ENCODE measurements around the gene PAM. TPM values are rescaled to one million over a fixed set of nuclear protein-coding genes. Genes with fewer than 3 reads are reported as not detected.
"Not testable (repeated sequence)": the region's sequence is repeated elsewhere in the genome, so short reads cannot be mapped to it uniquely, and the experiment has no call there.

Gene PAM
- total RNA-seq, 2 donors from 2014 or later, result 69.2 to 124 TPM

- intact Hi-C loops (cut with DNase I), result loop anchor here (10.0 kb wide), 1 partner anchor 109 kb away; no protein-coding TSS in a partner anchor
- Histone ChIP-seq H3K36me3 (no peaks in the 10 kb centered on the region), H3K4me3 (no peak overlapping the region), H3K9ac (ENCODE audit: low read depth in 2 of 2, low read length in 2 of 2) (no peak overlapping the region), H3K27ac (no peak overlapping the region), H3K4me1 (no peaks in the 10 kb centered on the region), H3K27me3 (no peaks in the 10 kb centered on the region), H3K9me3 (no peaks in the 10 kb centered on the region)
- no peak for TF ChIP-seq CTCF (IDR thresholded peaks at IDR 0.05)
- DNase-seq, result no peak
These were observed 280.6 kb downstream of the PAM start for GRCh38 chr5:103035701-103036100.

- no peak for TF ChIP-seq CTCF (IDR thresholded peaks at IDR 0.05)
- intact Hi-C loops (cut with DNase I), result loop anchor here (10.0 kb wide), 1 partner anchor 108 kb away; no protein-coding TSS in a partner anchor
- Histone ChIP-seq H3K27me3 (no peaks in the 10 kb centered on the region), H3K9ac (ENCODE audit: low read depth in 2 of 2, low read length in 2 of 2) (no peak overlapping the region), H3K4me1 (no peaks in the 10 kb centered on the region), H3K9me3 (no peaks in the 10 kb centered on the region), H3K4me3 (no peak overlapping the region), H3K36me3 (no peaks in the 10 kb centered on the region), H3K27ac (no peak overlapping the region)
- no peak for DNase-seq
These were observed 281.5 kb downstream of the PAM start for GRCh38 chr5:103036601-103037000.

- Histone ChIP-seq H3K4me3 (no peak overlapping the region), H3K9me3 (no peaks in the 10 kb centered on the region), H3K27me3 (no peaks in the 10 kb centered on the region), H3K9ac (ENCODE audit: low read depth in 2 of 2, low read length in 2 of 2) (no peak overlapping the region), H3K27ac (no peak overlapping the region), H3K4me1 (no peaks in the 10 kb centered on the region), H3K36me3 (no peaks in the 10 kb centered on the region)
- intact Hi-C loops (cut with DNase I), result loop anchor here (10.0 kb wide), 1 partner anchor 107 kb away; no protein-coding TSS in a partner anchor
- DNase-seq, result no peak
- no peak for TF ChIP-seq CTCF (IDR thresholded peaks at IDR 0.05)
These were observed 282.8 kb downstream of the PAM start for GRCh38 chr5:103037673-103038455.

- Histone ChIP-seq H3K27me3 (no peaks in the 10 kb centered on the region), H3K36me3 (no peaks in the 10 kb centered on the region), H3K9ac (ENCODE audit: low read depth in 2 of 2, low read length in 2 of 2) (no peak overlapping the region), H3K4me1 (no peaks in the 10 kb centered on the region), H3K4me3 (no peak overlapping the region), H3K27ac (no peak overlapping the region), H3K9me3 (no peaks in the 10 kb centered on the region)
- no peak for DNase-seq
- peak; percentile 34 for TF ChIP-seq CTCF (IDR thresholded peaks at IDR 0.05)
- intact Hi-C loops (cut with DNase I), result loop anchor here (5.0 kb wide), 2 partner anchors 259 to 459 kb away; no protein-coding TSS in a partner anchor
These were observed 286.1 kb downstream of the PAM start for GRCh38 chr5:103041071-103041676.

GRCh38 chr5:103046706-103047105, 291.6 kb downstream of the PAM start:
- H3K4me3 ChIP-seq; H3K27ac ChIP-seq; DNase-seq; intact Hi-C loops (cut with DNase I); H3K27me3 ChIP-seq; H3K36me3 ChIP-seq; H3K4me1 ChIP-seq; H3K9ac ChIP-seq (ENCODE audit: low read depth in 2 of 2, low read length in 2 of 2); H3K9me3 ChIP-seq: not testable (repeated sequence)

Data from colonic mucosa (tissue), 4 donors.